ENCODE data around the gene CLDND1.

CLDND1 gene

DNA sequence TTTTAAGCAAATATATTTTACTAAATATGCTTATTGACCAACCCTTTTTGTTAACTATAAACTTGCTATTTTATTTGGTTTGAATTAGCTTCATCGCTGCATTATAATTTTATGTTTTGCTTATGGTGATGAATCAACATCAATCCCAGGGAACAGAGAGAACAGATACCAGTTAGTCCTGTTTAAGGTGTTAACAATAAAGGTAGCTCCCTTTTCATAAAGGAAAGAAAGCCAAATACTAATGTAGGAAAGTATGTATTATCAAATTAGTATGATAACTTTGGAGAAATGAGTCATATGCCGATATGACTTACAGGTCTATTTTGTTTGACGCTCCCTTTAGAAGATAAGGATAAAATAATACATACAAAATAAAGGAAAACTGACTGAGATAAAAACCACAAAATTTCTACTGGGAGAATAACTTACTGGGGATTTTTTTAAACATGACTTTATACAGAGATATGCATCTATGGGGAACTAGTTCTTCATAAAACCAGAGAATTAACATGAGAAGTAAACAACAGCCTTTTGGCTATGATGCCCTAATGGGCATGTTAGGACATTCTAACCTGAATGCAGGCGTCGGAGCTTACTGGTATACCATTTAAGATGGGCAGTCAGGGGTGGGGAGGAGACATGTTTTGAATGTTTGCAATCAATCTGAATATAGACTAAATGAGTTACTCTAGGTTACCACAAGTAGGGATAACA, 20.7 kb downstream of the CLDND1 start:
- DNase-seq (ENCODE audit: extremely low spot score) = no peak
- ChIA-PET CTCF (interaction anchor here (1.3 kb wide), 1 partner anchor 59 kb away, joined by 3 read pairs; no protein-coding TSS in a partner anchor), POLR2A (no interaction called here)
- TF ChIP-seq, protein P1, sequence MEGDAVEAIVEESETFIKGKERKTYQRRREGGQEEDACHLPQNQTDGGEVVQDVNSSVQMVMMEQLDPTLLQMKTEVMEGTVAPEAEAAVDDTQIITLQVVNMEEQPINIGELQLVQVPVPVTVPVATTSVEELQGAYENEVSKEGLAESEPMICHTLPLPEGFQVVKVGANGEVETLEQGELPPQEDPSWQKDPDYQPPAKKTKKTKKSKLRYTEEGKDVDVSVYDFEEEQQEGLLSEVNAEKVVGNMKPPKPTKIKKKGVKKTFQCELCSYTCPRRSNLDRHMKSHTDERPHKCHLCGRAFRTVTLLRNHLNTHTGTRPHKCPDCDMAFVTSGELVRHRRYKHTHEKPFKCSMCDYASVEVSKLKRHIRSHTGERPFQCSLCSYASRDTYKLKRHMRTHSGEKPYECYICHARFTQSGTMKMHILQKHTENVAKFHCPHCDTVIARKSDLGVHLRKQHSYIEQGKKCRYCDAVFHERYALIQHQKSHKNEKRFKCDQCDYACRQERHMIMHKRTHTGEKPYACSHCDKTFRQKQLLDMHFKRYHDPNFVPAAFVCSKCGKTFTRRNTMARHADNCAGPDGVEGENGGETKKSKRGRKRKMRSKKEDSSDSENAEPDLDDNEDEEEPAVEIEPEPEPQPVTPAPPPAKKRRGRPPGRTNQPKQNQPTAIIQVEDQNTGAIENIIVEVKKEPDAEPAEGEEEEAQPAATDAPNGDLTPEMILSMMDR (IDR thresholded peaks at IDR 0.05; ENCODE audit: control extremely low read depth, extremely low read depth, low read depth, missing control alignments) = no peak

DNA sequence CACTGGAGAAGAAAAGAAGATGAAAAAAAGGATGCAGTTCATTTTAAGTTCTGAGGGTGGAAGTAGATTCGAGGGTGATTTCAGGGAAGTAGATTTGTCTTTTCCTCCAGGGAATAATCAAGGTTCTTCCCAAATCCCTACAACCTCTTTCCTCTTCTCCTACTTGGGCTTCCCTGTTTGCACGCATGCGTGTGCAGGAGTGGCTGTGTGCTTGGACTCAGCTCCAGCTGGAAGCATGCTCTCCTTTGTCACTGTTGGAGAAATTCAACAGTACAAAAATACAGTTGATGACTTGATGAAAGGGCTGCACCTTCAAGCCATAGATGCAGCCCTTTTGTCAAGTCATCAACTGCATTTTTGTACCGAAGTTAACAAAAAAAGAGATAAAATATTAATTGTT, 21.4 kb downstream of the CLDND1 start:
- CTCF ChIA-PET = interaction anchor here (1.3 kb wide), 1 partner anchor 58 kb away, joined by 3 read pairs; no protein-coding TSS in a partner anchor
- TF ChIP-seq, protein P1 (IDR thresholded peaks at IDR 0.05; ENCODE audit: control extremely low read depth, extremely low read depth, low read depth, missing control alignments) = no peak
- POLR2A ChIA-PET = no interaction called here
- no peak for DNase-seq (ENCODE audit: extremely low spot score)

DNA sequence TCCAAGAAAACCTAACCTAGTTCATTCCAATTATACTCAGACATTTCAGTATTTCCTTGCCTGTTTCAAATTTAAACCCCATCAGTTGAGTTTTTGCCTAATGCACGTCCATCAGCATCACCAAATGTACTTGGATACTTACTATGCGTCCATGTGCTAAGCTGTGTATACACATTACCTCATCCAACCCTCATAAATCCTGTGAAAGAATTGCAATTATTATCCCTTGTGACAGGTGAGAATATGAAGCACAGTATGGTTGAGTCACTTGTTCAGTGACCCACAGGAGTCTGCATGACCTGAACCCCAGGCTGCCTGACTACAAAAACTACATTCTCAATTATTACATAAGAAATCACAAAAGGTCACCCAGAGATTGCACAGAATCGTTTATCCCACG, 22.7 kb downstream of the CLDND1 start:
- TF ChIP-seq, protein P1 (IDR thresholded peaks at IDR 0.05; ENCODE audit: control extremely low read depth, extremely low read depth, low read depth, missing control alignments) = no peak
- ChIA-PET POLR2A (no interaction called here), CTCF (no interaction called here)
- DNase-seq (ENCODE audit: extremely low spot score) = no peak

DNA sequence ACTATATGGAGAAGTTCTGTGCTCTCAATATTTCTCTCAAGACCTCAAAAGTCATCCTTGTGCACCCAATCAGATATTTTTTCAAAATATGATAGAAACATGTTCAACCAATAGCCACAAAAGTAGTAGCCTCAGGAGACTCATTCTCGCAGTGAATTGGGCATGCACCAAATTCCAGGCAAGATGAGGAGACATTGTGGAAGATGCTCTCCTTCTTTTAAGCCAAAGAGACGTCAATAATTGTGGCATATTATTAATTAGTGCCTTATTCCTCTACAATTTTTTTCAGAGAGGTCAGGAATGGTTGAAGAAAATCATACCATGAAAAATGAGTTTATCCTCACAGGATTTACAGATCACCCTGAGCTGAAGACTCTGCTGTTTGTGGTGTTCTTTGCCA, 25.3 kb downstream of the CLDND1 start, which contains the start of gene OR5K2:
TSS of gene OR5K2 (plus strand) at position 301 of the 400 bp plus-strand sequence. CDS start at position 301, 0 bp downstream.
- TF ChIP-seq, protein P1 (IDR thresholded peaks at IDR 0.05; ENCODE audit: control extremely low read depth, extremely low read depth, low read depth, missing control alignments) = no peak
- ChIA-PET POLR2A (no interaction called here), CTCF (interaction anchor here (1.3 kb wide), 1 partner anchor 15 kb away, joined by 3 read pairs; no protein-coding TSS in a partner anchor)
- no peak for DNase-seq (ENCODE audit: extremely low spot score)

DNA sequence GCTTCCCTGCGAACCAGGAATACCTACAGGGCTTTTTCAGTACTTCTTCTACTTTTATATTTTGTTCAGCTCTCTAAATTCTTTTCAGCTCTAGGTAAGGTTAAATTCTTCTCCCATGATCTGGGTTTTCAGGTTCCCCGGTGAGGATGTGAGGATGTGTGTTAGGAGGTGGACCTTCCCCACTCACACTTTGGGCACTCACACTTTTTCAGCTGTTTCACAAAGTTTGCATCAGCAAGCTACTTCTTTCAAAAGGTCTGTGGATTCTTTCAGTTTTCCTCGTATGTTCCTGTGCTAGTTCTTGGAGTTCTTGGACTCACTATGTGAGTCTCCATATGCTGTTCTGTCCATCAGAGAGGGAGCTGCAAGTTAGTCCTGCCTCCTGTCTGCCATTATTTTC, 39.1 kb downstream of the CLDND1 start:
- DNase-seq (ENCODE audit: extremely low spot score) = no peak
- TF ChIP-seq, protein P1 (IDR thresholded peaks at IDR 0.05; ENCODE audit: control extremely low read depth, extremely low read depth, low read depth, missing control alignments) = no peak
- POLR2A ChIA-PET = no interaction called here
- CTCF ChIA-PET = interaction anchor here (1.2 to 1.6 kb wide), 3 partner anchors 31 to 461 kb away, joined by 3 read pairs; no protein-coding TSS in a partner anchor

DNA sequence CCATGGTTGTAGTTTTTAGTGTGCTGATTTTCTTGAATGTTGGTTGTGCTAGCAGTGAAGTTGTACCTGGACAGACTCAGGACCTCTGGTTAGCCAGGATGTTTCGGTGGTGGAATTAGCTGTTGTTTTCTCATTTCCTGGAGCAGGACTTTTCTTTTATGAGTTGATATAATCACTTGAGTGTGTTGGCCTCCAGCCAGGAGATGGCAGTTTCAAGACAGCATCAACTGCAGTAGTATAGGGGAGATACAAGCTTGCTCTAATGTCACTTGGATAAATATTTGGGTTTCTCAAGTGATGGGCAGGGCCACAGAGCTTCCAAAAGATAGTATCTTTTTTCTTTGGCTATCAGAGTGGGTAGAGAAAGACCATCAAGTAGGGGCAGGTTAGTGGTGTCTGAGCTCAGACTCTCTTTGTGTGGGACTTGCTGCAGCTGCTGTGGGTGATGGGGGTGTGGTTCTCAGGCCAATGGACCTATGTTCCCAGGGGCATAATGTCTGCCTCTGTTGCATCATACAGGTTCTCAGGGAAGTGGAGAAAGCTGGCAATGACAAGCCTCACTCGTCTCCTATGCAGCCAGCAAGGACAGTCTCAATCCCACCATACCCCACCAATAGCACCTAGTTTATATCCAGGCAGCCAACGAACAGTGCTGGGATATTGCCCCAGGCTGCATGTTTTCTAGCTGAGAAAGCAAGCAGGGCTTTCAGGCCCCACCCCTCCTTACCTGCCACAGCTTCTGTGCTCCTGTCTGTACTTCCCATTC, 39.8 kb downstream of the CLDND1 start:
- no peak for DNase-seq (ENCODE audit: extremely low spot score)
- CTCF ChIA-PET = interaction anchor here (1.0 to 1.7 kb wide), 8 partner anchors 14 to 460 kb away, joined by 3 to 4 read pairs (median 3); no protein-coding TSS in a partner anchor
- POLR2A ChIA-PET = no interaction called here
- TF ChIP-seq, protein P1 (IDR thresholded peaks at IDR 0.05; ENCODE audit: control extremely low read depth, extremely low read depth, low read depth, missing control alignments) = no peak

Data from GM10248 (cell line).